HepG2 (cell line): ENCODE data around the gene KIF1C. TPM values are rescaled to one million over a fixed set of nuclear protein-coding genes. Genes with fewer than 3 reads are reported as not detected.
A peak's percentile ranks its signal among the peaks of the same experiment; 100 is the strongest.

ENCODE experiments used
- ATAC-seq: fragments of 200-7000 bp; cut with Tn5 transposase; 3 replicates; pipeline ENCODE4 v1.9.1; 2020; ENCODE audit warnings: mild to moderate bottlenecking, moderate library complexity
- BruUV-seq: library from RNA; stranded (reverse); fragments of 400-500 nt; replicated peaks from 2 replicates; lab custom pipeline; 2021; lab: Mats Ljungman, UMichigan
- CTCF ChIA-PET: fragments of 300-600 bp; formaldehyde crosslinking; extraction: SDS; loops from one replicate; lab custom pipeline; 2021; ENCODE audit warnings: low total read pairs, inconsistent platforms, low intra/inter-chr PET ratio; lab: Yijun Ruan, JAX
- POLR2A ChIA-PET: fragments of 350-600 bp; sonication (Branson Sonifier 250); formaldehyde crosslinking; loops from one replicate; lab custom pipeline; 2020; ENCODE audit warnings: antibody characterized with exemption, inconsistent platforms; lab: Yijun Ruan, JAX
- DNase-seq: peaks from one replicate; pipeline ENCODE4 v3.0.0-alpha.2; 2015; ENCODE audit warnings: low spot score
- FAIRE-seq: peaks from 3 replicates; lab custom pipeline; 2011; peaks lifted over from hg19 to GRCh38; lab: Jason Lieb, UNC
- H2AFZ ChIP-seq: one replicate; pipeline ENCODE4 v1.6.1; 2011; ENCODE audit warnings: low read length, inconsistent platforms
- H3K27ac ChIP-seq: fragments of 300-600 bp; 3 replicates; pipeline ENCODE4 v1.8.0; 2011; ENCODE audit warnings: mixed run types, mild to moderate bottlenecking, mixed read lengths, low read length, inconsistent platforms; ENCODE audit not compliant: insufficient read depth; ENCODE audit errors: extremely low read length
- H3K27me3 ChIP-seq, 2 experiments: fragments of 200-600 bp in 1 of 2; 2 replicates in 1 of 2; 3 replicates in 1 of 2; pipeline versions ENCODE4 v1.6.0 to v1.8.0; 2011; ENCODE audit warnings: low read length in 2 of 2, mild to moderate bottlenecking in 2 of 2, moderate library complexity in 2 of 2, inconsistent platforms in 1 of 2; ENCODE audit not compliant: insufficient read depth in 2 of 2, control insufficient read depth in 1 of 2
- H3K36me3 ChIP-seq, 2 experiments: fragments of 200-600 bp in 1 of 2; replicated peaks in 1 of 2; 2 replicates in 1 of 2; 3 replicates in 1 of 2; pipeline versions ENCODE4 v1.5.1 to v1.8.0; 2011; ENCODE audit warnings: low read length in 2 of 2, inconsistent platforms in 1 of 2; ENCODE audit not compliant: insufficient read depth in 2 of 2, control insufficient read depth in 1 of 2
- H3K4me1 ChIP-seq: 2 replicates; pipeline ENCODE4 v1.5.1; 2012; ENCODE audit warnings: low read length, inconsistent platforms; ENCODE audit not compliant: insufficient read depth
- H3K4me2 ChIP-seq: 2 replicates; pipeline ENCODE4 v1.6.0; 2011; ENCODE audit warnings: low read depth, low read length, inconsistent platforms
- H3K4me3 ChIP-seq, 3 experiments: fragments of 200-600 bp in 1 of 3; sonication (generic), shearing (Covaris generic) in 1 of 3; replicated peaks in 1 of 3; 2 replicates each; pipeline ENCODE4 v1.5.1; 2011 to 2016; ENCODE audit warnings: low read length in 3 of 3, inconsistent platforms in 2 of 3, low read depth in 2 of 3, mild to moderate bottlenecking in 2 of 3, control low read depth in 1 of 3, mixed read lengths in 1 of 3; ENCODE audit not compliant: insufficient read depth in 1 of 3
- H3K79me2 ChIP-seq: one replicate; pipeline ENCODE4 v1.6.1; 2011; ENCODE audit warnings: low read length, inconsistent platforms; ENCODE audit not compliant: insufficient read depth
- H3K9ac ChIP-seq: 2 replicates; pipeline ENCODE4 v1.6.0; 2011; ENCODE audit warnings: mild to moderate bottlenecking, low read depth, low read length, inconsistent platforms; ENCODE audit not compliant: insufficient read depth
- H3K9me3 ChIP-seq: 2 replicates; pipeline ENCODE4 v1.5.1; 2012; ENCODE audit warnings: mild to moderate bottlenecking, low read length
- H4K20me1 ChIP-seq: 2 replicates; pipeline ENCODE4 v1.6.0; 2011; ENCODE audit warnings: inconsistent platforms, mild to moderate bottlenecking, low read length, moderate library complexity; ENCODE audit not compliant: insufficient read depth
- FOXA1 ChIP-seq, 2 experiments: fragments of 450-650 bp in 1 of 2; sonication (generic) in 1 of 2; formaldehyde crosslinking in 1 of 2; IDR thresholded peaks; 2 replicates each; pipeline versions ENCODE4 v1.4.0 to v1.6.1; 2016 to 2020; ENCODE audit warnings: missing genetic modification reagents in 1 of 2
- PCBP1 ChIP-seq: fragments of 200-400 bp; formaldehyde crosslinking; IDR thresholded peaks from 2 replicates; pipeline ENCODE4 v1.6.1; 2017; ENCODE audit warnings: mild to moderate bottlenecking, low read depth, low read length, borderline replicate concordance
- POLR2A ChIP-seq, 2 experiments: IDR thresholded peaks; 2 replicates each; pipeline ENCODE4 v1.6.1; 2011; ENCODE audit warnings: low read depth in 2 of 2, low read length in 2 of 2, mild to moderate bottlenecking in 1 of 2, moderate library complexity in 1 of 2; ENCODE audit not compliant: insufficient read depth in 1 of 2
- RARA ChIP-seq: IDR thresholded peaks from 2 replicates; pipeline ENCODE4 v1.6.1; 2016; ENCODE audit warnings: missing genetic modification reagents, missing compliant biosample characterization
- RBM39 ChIP-seq: fragments of 200-400 bp; formaldehyde crosslinking; IDR thresholded peaks from one replicate; pipeline ENCODE4 v1.6.1; 2018; ENCODE audit warnings: antibody characterized with exemption, mild to moderate bottlenecking, low read depth, low read length; ENCODE audit not compliant: poor library complexity, severe bottlenecking
- ZNF160 ChIP-seq: sonication (generic); formaldehyde crosslinking; IDR thresholded peaks from 2 replicates; pipeline ENCODE4 v1.8.0; 2022; ENCODE audit warnings: mild to moderate bottlenecking, inconsistent platforms, missing genetic modification reagents
- ZNF17 ChIP-seq: sonication (generic); formaldehyde crosslinking; IDR thresholded peaks from 2 replicates; pipeline ENCODE4 v1.5.0; 2020; ENCODE audit warnings: mild to moderate bottlenecking, missing genetic modification reagents
- ZNF224 ChIP-seq: sonication (generic); formaldehyde crosslinking; IDR thresholded peaks from 2 replicates; pipeline ENCODE4 v1.5.0; 2020; ENCODE audit warnings: mild to moderate bottlenecking, missing genetic modification reagents
- ZNF335 ChIP-seq: sonication (generic); formaldehyde crosslinking; IDR thresholded peaks from 2 replicates; pipeline ENCODE4 v1.4.0; 2020; ENCODE audit warnings: missing genetic modification reagents
- ZNF354B ChIP-seq: sonication (generic); formaldehyde crosslinking; IDR thresholded peaks from 2 replicates; pipeline ENCODE4 v1.8.0; 2022; ENCODE audit warnings: mild to moderate bottlenecking, missing genetic modification reagents
- ZNF557 ChIP-seq: sonication (generic); formaldehyde crosslinking; IDR thresholded peaks from 2 replicates; pipeline ENCODE4 v1.4.0; 2020; ENCODE audit warnings: missing genetic modification reagents
- ZNF850 ChIP-seq: sonication (generic); formaldehyde crosslinking; conservative IDR thresholded peaks from 2 replicates; pipeline ENCODE4 v1.9.0; 2021; ENCODE audit warnings: mild to moderate bottlenecking, missing genetic modification reagents
- ZSCAN31 ChIP-seq: sonication (generic); formaldehyde crosslinking; IDR thresholded peaks from 2 replicates; pipeline ENCODE4 v1.5.0; 2020; ENCODE audit warnings: low read depth, mild to moderate bottlenecking, missing genetic modification reagents
- WGBS: methylation state at CpG from one replicate; pipeline ENCODE4 v1.1.6; 2017; ENCODE audit warnings: low lambda C conversion rate; 5-methylcytosine and 5-hydroxymethylcytosine counted together
- in situ Hi-C: cut with HindIII; loops from 2 replicates; pipeline ENCODE4 v1.10.0; 2017; ENCODE audit warnings: low pct_unique_long_range_greater_than_20kb; ENCODE audit not compliant: extremely low pct_ligation_motif_present
- intact Hi-C: fragments of 100-400 bp; cut with micrococcal nuclease; formaldehyde crosslinking; loops from one replicate; pipeline ENCODE4 v1.10.0; 2022; ENCODE audit not compliant: unreplicated experiment
- polyA plus RNA-seq, 8 experiments: library from polyadenylated mRNA; depleted of rRNA in 3 of 8; stranded (reverse) in 7 of 8; unstranded in 1 of 8; fragments of >200 nt; fragmentation: Illumina TruSeq in 4 of 8; extraction: Trizol in 4 of 8; gene quantifications; 2 replicates each; pipeline versions ENCODE4 v1.2.1 to v1.2.3, GENCODE V29; 2011 to 2016; ENCODE audit warnings: low read depth in 4 of 8, missing spikeins in 1 of 8, mixed read lengths in 1 of 8; ENCODE audit not compliant: insufficient read depth in 1 of 8
- total RNA-seq, 5 experiments: library from RNA; depleted of rRNA; stranded (reverse); fragments of >200 nt; fragmentation: Illumina TruSeq; extraction: Trizol; gene quantifications; 2 replicates each; pipeline ENCODE4 v1.2.3, GENCODE V29; 2016; ENCODE audit warnings: low read depth in 1 of 5
- TF ChIP-seq, protein P1 (sequence below): sonication (generic); formaldehyde crosslinking; IDR thresholded peaks from 2 replicates; pipeline ENCODE4 v1.5.1; 2020; ENCODE audit warnings: mild to moderate bottlenecking, missing genetic modification reagents, moderate library complexity
- TF ChIP-seq, protein P2 (sequence below): sonication (generic); formaldehyde crosslinking; IDR thresholded peaks from 2 replicates; pipeline ENCODE4 v1.5.1; 2020; ENCODE audit warnings: mild to moderate bottlenecking, moderate library complexity, missing genetic modification reagents
- TF ChIP-seq, protein P3 (sequence below): sonication (generic); formaldehyde crosslinking; IDR thresholded peaks from 2 replicates; pipeline ENCODE4 v1.8.0; 2023; ENCODE audit warnings: mild to moderate bottlenecking, missing genetic modification reagents

KIF1C gene
- total and polyA plus RNA-seq, 2 of the 13 experiments (the other 11 are each of a cell fraction or from before 2014, with no cell fraction given): 70.0 to 104 TPM

DNA sequence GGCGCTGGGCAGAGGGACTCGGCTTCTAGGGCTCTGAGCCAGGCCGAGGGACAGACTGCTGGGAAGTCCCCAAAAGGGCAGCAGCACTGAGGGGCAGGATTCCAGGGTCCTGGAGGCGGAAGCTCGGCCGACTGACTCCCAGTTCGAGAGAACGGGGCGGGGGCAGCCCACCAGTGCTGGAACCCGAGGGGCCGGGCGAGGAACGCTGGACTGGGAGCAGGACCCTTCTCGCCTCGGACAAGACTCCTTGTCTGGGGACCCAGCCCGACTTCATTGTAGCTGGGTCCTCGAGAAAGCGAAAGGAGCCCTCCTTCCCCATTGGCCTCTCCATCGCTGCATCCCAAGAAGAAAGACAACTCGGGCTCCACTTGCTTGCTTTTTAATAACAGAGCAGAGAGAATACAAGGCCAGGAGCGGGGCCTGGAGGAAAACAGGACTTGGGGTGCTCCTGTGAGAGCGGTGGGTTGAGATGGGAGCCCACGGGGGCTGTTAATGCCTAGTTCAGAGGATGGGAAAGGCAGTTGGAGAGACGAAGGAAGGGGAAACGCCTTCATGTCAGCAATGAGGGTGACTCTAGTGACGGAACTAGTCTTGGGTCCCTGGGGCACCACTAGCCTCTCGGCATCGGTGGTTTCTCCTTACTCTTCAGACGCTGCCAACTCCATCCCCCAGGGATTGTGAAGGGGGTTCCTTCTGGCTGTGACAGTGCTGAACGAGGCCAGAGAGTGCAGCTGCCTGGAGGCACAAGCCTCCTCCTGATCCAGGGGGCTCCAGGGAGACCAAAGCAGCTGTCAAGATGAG lies 9.8 kb upstream of the KIF1C start:
- CTCF ChIA-PET: interaction anchor here (2.0 kb wide), 1 partner anchor 78 kb away, joined by 7 read pairs; no protein-coding TSS in a partner anchor
- BruUV-seq: TSS peak; percentile 75
- intact Hi-C loops: loop anchor here (2.0 kb wide), 1 partner anchor 75 kb away; no protein-coding TSS in a partner anchor
- TF ChIP-seq ZNF354B (CRISPR knock-in tag): 0 out of 2 replicates have a peak, but pooled peaks have one; percentile 44
- TF ChIP-seq RARA: no peak
- no peak for TF ChIP-seq ZNF335 (CRISPR knock-in tag)
- TF ChIP-seq PCBP1: 0 out of 2 replicates have a peak, but pooled peaks have one; percentile 14
- no peak for TF ChIP-seq RBM39
- TF ChIP-seq ZNF160: no peak
- TF ChIP-seq ZSCAN31: 0 out of 2 replicates have a peak, but pooled peaks have one; percentile 21
- 0 out of 2 replicates have a peak, but pooled peaks have one; percentile 11 for TF ChIP-seq ZNF850 (CRISPR knock-in tag)
- TF ChIP-seq, protein P1, sequence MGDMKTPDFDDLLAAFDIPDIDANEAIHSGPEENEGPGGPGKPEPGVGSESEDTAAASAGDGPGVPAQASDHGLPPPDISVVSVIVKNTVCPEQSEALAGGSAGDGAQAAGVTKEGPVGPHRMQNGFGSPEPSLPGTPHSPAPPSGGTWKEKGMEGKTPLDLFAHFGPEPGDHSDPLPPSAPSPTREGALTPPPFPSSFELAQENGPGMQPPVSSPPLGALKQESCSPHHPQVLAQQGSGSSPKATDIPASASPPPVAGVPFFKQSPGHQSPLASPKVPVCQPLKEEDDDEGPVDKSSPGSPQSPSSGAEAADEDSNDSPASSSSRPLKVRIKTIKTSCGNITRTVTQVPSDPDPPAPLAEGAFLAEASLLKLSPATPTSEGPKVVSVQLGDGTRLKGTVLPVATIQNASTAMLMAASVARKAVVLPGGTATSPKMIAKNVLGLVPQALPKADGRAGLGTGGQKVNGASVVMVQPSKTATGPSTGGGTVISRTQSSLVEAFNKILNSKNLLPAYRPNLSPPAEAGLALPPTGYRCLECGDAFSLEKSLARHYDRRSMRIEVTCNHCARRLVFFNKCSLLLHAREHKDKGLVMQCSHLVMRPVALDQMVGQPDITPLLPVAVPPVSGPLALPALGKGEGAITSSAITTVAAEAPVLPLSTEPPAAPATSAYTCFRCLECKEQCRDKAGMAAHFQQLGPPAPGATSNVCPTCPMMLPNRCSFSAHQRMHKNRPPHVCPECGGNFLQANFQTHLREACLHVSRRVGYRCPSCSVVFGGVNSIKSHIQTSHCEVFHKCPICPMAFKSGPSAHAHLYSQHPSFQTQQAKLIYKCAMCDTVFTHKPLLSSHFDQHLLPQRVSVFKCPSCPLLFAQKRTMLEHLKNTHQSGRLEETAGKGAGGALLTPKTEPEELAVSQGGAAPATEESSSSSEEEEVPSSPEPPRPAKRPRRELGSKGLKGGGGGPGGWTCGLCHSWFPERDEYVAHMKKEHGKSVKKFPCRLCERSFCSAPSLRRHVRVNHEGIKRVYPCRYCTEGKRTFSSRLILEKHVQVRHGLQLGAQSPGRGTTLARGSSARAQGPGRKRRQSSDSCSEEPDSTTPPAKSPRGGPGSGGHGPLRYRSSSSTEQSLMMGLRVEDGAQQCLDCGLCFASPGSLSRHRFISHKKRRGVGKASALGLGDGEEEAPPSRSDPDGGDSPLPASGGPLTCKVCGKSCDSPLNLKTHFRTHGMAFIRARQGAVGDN (CRISPR knock-in tag): peak; percentile 7; the same call in 1 of the 2 replicates
- TF ChIP-seq POLR2A (IDR thresholded peaks at IDR 0.05; ENCODE audit: insufficient read depth in 1 of 2, low read depth in 2 of 2, low read length in 2 of 2): 0 out of 4 replicates have a peak, but pooled peaks of 1 of the 2 experiments have one; percentile 57
- TF ChIP-seq, protein P2, sequence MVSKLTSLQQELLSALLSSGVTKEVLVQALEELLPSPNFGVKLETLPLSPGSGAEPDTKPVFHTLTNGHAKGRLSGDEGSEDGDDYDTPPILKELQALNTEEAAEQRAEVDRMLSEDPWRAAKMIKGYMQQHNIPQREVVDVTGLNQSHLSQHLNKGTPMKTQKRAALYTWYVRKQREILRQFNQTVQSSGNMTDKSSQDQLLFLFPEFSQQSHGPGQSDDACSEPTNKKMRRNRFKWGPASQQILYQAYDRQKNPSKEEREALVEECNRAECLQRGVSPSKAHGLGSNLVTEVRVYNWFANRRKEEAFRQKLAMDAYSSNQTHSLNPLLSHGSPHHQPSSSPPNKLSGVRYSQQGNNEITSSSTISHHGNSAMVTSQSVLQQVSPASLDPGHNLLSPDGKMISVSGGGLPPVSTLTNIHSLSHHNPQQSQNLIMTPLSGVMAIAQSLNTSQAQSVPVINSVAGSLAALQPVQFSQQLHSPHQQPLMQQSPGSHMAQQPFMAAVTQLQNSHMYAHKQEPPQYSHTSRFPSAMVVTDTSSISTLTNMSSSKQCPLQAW (CRISPR knock-in tag): 0 out of 2 replicates have a peak, but pooled peaks have one; percentile 28
- TF ChIP-seq FOXA1 (IDR thresholded peaks at IDR 0.05): no peak
- no peak for TF ChIP-seq FOXA1 (CRISPR knock-in tag; IDR thresholded peaks at IDR 0.05)
- 0 out of 2 replicates have a peak, but pooled peaks have one; percentile 7 for TF ChIP-seq ZNF224 (CRISPR knock-in tag)
- TF ChIP-seq, protein P3, sequence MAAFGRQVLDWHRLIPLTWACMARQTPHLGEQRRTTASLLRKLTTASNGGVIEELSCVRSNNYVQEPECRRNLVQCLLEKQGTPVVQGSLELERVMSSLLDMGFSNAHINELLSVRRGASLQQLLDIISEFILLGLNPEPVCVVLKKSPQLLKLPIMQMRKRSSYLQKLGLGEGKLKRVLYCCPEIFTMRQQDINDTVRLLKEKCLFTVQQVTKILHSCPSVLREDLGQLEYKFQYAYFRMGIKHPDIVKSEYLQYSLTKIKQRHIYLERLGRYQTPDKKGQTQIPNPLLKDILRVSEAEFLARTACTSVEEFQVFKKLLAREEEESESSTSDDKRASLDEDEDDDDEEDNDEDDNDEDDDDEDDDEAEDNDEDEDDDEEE: no peak
- TF ChIP-seq ZNF17 (CRISPR knock-in tag): no peak
- peak; percentile 59; the same call in 1 of the 2 replicates for TF ChIP-seq ZNF557

More for the DNA sequence above, 9.8 kb upstream of the KIF1C start:
- DNase-seq (no peak), FAIRE-seq (no peak), ATAC-seq (no peak)
- 60% methylated on average over 21 of the region's 30 CpGs for WGBS
- in situ Hi-C loops: no loop called here
- Histone ChIP-seq H3K79me2 (no peaks in the 10 kb centered on the region), H3K4me2 (peak overlapping the region; percentile 94), H3K9me3 (no peaks in the 10 kb centered on the region), H2AFZ (no peak overlapping the region), H3K9ac (peak overlapping the region; percentile 70), H3K4me1 (peaks cover 30% of the 10 kb centered on the region), H3K27ac (peak overlapping the region; percentile 5), H3K4me3 (peak overlapping the region; percentile 80 to 87 (median 84)), H4K20me1 (no peaks in the 10 kb centered on the region), H3K27me3 (no peaks in the 10 kb centered on the region), H3K36me3 (no peaks in the 10 kb centered on the region; a peak in 1 of 5 replicates)
- POLR2A ChIA-PET: interaction anchor here (1.1 to 5.6 kb wide), 6 partner anchors 9 to 68 kb away, joined by 4 to 78 read pairs (median 8); partner anchors contain the start of genes INCA1, KIF1C, RNF167 and SLC25A11
